ENCODE data around the gene NR6A1. TPM values are rescaled to one million over a fixed set of nuclear protein-coding genes. Genes with fewer than 3 reads are reported as not detected.

Gene NR6A1
- total RNA-seq, 2 experiments from 2014 or later: 0.82 to 1.1 TPM

GRCh38 chr9:124663046-124663961 lies 107.8 kb downstream of the NR6A1 start:
- intact Hi-C loops (cut with DNase I, micrococcal nuclease): no loop called here

DNA sequence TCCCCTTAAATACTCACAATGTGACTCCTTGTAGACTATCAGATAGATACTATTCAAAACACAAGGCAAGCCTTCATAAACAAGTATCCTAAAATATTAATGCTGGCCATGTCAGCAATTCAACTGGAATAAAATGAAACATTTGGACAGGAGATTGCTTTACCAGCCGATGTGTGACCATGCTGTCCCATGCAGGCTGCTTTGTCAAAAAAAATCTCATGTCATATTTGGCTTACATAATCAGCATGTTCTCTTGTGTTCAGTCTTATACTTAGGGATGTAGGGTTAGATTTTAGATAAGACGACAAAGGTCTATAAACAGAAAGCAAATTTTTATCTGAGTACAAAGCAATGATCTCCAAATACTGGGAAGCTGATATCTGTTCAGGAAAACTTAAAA lies 108.5 kb downstream of the NR6A1 start:
- CTCF ChIA-PET: interaction anchor here (1.0 kb wide), 1 partner anchor 50 kb away, joined by 3 read pairs; no protein-coding TSS in a partner anchor
- DNase-seq: no peak
- Mint-ChIP-seq H3K27me3 (peaks cover 2% of the 10 kb centered on the region), H3K27ac (no peak overlapping the region), H3K9me3 (ENCODE audit: low read depth) (no peaks in the 10 kb centered on the region), H3K4me3 (no peak overlapping the region), H3K36me3 (ENCODE audit: low read depth) (no peaks in the 10 kb centered on the region), H3K4me1 (peaks cover 15% of the 10 kb centered on the region)
- no peak for ATAC-seq
- POLR2A ChIA-PET: no interaction called here
- intact Hi-C loops (cut with DNase I, micrococcal nuclease): no loop called here

More at GRCh38 chr9:124663046-124663961, 107.8 kb downstream of the NR6A1 start:
- DNase-seq (no peak), ATAC-seq (no peak)
- no peak overlapping the region for H3K4me3 Mint-ChIP-seq
- ChIA-PET CTCF (interaction anchor here (0.6 kb wide), 2 partner anchors 17 to 46 kb away, joined by 3 to 4 read pairs; no protein-coding TSS in a partner anchor), POLR2A (no interaction called here)
- no peaks in the 10 kb centered on the region for H3K36me3 Mint-ChIP-seq (ENCODE audit: low read depth)
- no peaks in the 10 kb centered on the region for H3K9me3 Mint-ChIP-seq (ENCODE audit: low read depth)
- peaks cover 15% of the 10 kb centered on the region for H3K4me1 Mint-ChIP-seq
- no peak overlapping the region for H3K27ac Mint-ChIP-seq
- H3K27me3 Mint-ChIP-seq: peaks cover 2% of the 10 kb centered on the region

DNA sequence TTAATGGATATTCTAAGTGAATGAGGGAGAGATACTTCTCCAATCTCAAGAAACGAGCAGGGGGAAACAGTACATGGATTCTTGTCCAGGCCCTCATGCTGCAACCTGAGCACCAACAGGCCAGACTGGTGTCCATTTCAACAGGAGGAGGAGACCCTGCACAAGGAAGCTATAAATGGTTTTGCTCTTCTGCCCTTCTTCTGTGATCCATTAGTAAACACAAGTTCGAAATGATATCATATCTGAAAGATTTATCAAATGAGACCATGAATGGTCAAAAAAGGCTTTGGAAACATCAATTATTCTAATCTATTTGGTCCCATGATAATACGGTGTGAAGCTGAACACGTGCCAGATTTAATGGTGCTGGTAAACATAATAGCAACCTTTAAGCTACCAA lies 109.8 kb downstream of the NR6A1 start:
- H3K4me1 Mint-ChIP-seq: peaks cover 15% of the 10 kb centered on the region
- ChIA-PET POLR2A (interaction anchor here (1.0 kb wide), 1 partner anchor 7 kb away, joined by 3 read pairs; no protein-coding TSS in a partner anchor), CTCF (interaction anchor here (0.6 to 1.8 kb wide), 4 partner anchors 9 to 52 kb away, joined by 3 to 4 read pairs (median 3); no protein-coding TSS in a partner anchor)
- no peak overlapping the region for H3K27ac Mint-ChIP-seq
- DNase-seq (no peak), ATAC-seq (no peak)
- no peaks in the 10 kb centered on the region for H3K36me3 Mint-ChIP-seq (ENCODE audit: low read depth)
- no peak overlapping the region for H3K4me3 Mint-ChIP-seq
- H3K27me3 Mint-ChIP-seq: peaks cover 2% of the 10 kb centered on the region
- intact Hi-C loops (cut with DNase I, micrococcal nuclease): no loop called here
- H3K9me3 Mint-ChIP-seq (ENCODE audit: low read depth): no peaks in the 10 kb centered on the region

DNA sequence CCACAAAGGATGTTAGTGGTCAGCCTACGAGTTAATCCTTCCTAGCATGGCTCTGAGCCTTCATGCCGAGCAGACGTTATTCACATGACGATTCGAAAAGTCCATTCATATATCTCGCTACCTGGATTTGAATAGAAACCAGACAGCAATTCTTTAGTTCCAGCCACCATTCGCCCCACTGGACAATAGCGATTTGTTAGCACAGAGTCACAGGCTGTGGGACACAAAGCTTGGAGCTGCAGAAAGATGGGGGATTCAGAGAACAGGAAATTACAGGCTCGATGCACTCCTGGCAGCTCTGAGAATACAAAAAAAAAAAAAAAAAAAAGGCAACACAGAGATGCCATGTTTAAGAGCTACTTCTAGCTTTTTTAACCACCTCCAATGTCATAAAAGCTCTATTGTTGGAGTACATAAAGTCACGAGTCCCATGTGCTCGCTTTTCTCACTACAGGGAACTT lies 110.7 kb downstream of the NR6A1 start:
- no peak for ATAC-seq
- Mint-ChIP-seq H3K36me3 (ENCODE audit: low read depth) (no peaks in the 10 kb centered on the region), H3K27ac (peak overlapping the region; percentile 97), H3K4me3 (peak overlapping the region; percentile 95), H3K4me1 (peaks cover 15% of the 10 kb centered on the region), H3K27me3 (peaks cover 2% of the 10 kb centered on the region), H3K9me3 (ENCODE audit: low read depth) (no peaks in the 10 kb centered on the region)
- ChIA-PET POLR2A (interaction anchor here (0.5 to 1.0 kb wide), 2 partner anchors 8 to 217 kb away, joined by 3 read pairs; no protein-coding TSS in a partner anchor), CTCF (interaction anchor here (0.6 to 2.7 kb wide), 6 partner anchors 9 to 231 kb away, joined by 3 to 15 read pairs (median 4); no protein-coding TSS in a partner anchor)
- peak; percentile 20 for DNase-seq
- intact Hi-C loops (cut with DNase I, micrococcal nuclease): no loop called here

GRCh38 chr9:124659099-124659659 lies 111.9 kb downstream of the NR6A1 start:
- Mint-ChIP-seq H3K36me3 (ENCODE audit: low read depth) (no peaks in the 10 kb centered on the region), H3K9me3 (ENCODE audit: low read depth) (no peaks in the 10 kb centered on the region), H3K27ac (peak overlapping the region; percentile 97), H3K4me3 (peak overlapping the region; percentile 95), H3K27me3 (peaks cover 2% of the 10 kb centered on the region), H3K4me1 (peaks cover 15% of the 10 kb centered on the region)
- peak; percentile 34 for ATAC-seq
- ChIA-PET CTCF (interaction anchor here (0.5 to 2.7 kb wide), 8 partner anchors 42 to 1295 kb away, joined by 3 to 15 read pairs (median 4); no protein-coding TSS in a partner anchor), POLR2A (interaction anchor here (0.5 to 0.6 kb wide), 3 partner anchors 26 to 479 kb away, joined by 5 read pairs; no protein-coding TSS in a partner anchor)
- intact Hi-C loops (cut with DNase I, micrococcal nuclease): loop anchor here in 1 of 2 experiments (2.0 kb wide), 1 partner anchor 244 kb away; the partner anchor contains the start of gene PSMB7
- DNase-seq: peak; percentile 72

DNA sequence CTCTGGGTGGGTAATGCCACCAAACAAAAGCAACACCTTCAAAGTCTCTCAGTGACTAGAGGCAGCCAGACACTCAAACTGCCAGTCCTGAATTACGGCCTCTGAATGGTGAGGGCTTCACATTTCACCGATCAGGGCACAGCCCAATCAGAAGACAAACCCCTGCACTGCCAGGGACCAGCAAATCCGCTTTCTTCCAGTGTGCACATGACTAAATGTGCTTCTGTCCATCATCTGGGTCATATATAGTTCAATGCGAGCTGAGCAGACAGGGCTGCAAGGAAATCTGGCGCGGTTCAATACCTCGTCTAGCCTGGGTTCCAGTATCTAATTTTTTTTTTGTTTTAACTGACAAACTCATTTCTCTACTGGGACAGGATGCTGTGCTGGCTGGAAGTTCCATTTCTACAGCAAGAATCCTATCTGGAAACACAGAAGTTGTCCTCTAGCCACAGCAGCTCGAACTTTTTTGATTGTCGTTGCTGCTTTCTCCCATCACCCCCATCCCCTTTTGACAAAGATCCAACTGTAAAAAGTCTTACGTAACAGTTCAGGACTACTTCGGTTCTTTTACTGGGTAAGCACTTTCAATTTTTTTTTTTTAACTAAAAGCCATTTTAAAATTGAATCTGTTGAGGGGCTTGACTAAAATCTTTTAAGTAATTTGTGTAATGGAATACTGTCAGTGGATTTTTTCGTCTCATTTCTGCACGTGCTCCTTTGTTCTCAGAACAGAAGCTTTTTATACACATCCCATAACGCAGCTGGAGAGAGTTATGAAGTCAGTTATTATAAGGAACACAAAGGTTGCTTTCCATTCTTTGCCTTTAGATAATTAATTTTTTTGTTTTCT lies 112.7 kb downstream of the NR6A1 start:
- POLR2A ChIA-PET: interaction anchor here (0.5 to 0.6 kb wide), 3 partner anchors 26 to 243 kb away, joined by 4 to 5 read pairs (median 5); no protein-coding TSS in a partner anchor

GRCh38 chr9:124657516-124657915 lies 113.6 kb downstream of the NR6A1 start:
- POLR2A ChIA-PET: no interaction called here
- intact Hi-C loops (cut with DNase I, micrococcal nuclease): no loop called here

More for the DNA sequence above, 112.7 kb downstream of the NR6A1 start:
- Mint-ChIP-seq H3K27me3 (peaks cover 2% of the 10 kb centered on the region), H3K9me3 (ENCODE audit: low read depth) (no peaks in the 10 kb centered on the region), H3K27ac (peak overlapping the region; percentile 97), H3K4me3 (peak overlapping the region; percentile 95), H3K36me3 (ENCODE audit: low read depth) (no peaks in the 10 kb centered on the region), H3K4me1 (peaks cover 15% of the 10 kb centered on the region)
- CTCF ChIA-PET: interaction anchor here (0.6 to 2.7 kb wide), 6 partner anchors 41 to 291 kb away, joined by 3 to 15 read pairs (median 4); partner anchors contain the start of gene NR6A1
- peak; percentile 73 for DNase-seq
- intact Hi-C loops (cut with DNase I, micrococcal nuclease): loop anchor here in 1 of 2 experiments (1.0 to 2.0 kb wide), 2 partner anchors 113 to 244 kb away; partner anchors contain the start of genes NR6A1 and PSMB7
- ATAC-seq: peak; percentile 97

DNA sequence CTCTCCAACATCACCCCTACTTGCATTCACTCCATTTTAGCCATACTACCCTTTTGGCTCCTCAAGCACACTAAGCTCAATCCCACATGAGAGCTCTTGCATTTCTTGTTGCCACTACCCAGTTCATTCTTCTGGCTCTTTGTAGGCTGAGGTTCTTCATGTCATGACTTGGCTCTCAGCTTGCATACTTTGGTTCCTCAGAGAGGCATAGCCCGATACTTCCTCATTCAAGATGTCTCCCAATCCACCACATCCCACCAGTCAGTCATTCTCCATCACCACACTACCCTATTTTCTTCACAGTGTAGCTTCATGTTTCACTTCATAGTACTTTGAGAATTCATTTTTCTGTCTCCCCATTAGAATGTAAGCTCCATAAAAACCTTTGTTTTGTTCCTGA lies 116.7 kb downstream of the NR6A1 start:
- Mint-ChIP-seq H3K27me3 (no peaks in the 10 kb centered on the region), H3K4me3 (no peak overlapping the region)

More at GRCh38 chr9:124657516-124657915, 113.6 kb downstream of the NR6A1 start:
- no peak overlapping the region for H3K27ac Mint-ChIP-seq
- CTCF ChIA-PET: interaction anchor here (0.5 to 2.1 kb wide), 3 partner anchors 29 to 210 kb away, joined by 3 to 5 read pairs (median 3); partner anchors contain the start of gene NR6A1
- no peak overlapping the region for H3K4me3 Mint-ChIP-seq
- H3K27me3 Mint-ChIP-seq: peaks cover 2% of the 10 kb centered on the region
- peaks cover 15% of the 10 kb centered on the region for H3K4me1 Mint-ChIP-seq
- H3K36me3 Mint-ChIP-seq (ENCODE audit: low read depth): no peaks in the 10 kb centered on the region
- no peak for DNase-seq
- ATAC-seq: no peak
- no peaks in the 10 kb centered on the region for H3K9me3 Mint-ChIP-seq (ENCODE audit: low read depth)

DNA sequence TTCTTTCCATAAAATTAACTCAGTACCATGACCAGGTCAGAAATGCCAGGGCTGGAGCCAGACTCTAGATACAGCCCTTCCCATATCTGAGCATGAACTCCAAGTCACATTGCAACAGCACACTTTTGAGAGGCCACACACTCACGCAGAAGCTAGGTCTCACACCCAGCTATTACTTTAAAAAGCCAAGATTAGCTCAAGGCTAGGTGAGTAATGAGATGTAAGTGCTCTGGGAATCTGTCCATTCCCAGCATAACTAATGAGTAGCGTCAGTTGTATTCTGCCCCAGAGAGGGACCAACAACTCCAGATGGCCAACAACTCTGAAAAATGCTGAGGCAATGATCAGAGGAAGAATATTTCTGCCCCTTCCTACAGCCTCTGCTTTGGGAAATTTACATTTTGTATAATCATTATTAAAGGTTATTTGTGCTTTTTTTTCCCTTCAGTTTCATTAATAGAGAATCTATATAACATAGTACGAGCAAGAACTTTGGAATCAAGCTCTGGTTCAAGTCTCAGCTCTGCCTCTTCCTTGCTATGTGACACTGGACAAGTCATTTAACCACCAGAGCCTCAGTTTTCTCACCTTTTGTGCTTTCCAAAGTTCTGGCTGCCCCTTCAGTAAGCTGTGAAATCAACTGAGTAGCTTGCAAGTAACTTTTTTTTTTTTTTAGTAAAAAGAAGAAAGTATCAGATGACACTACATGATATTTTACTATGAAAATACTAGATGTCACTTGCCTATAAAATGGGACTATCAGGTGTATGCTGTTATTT lies 118.3 kb downstream of the NR6A1 start:
- ChIA-PET CTCF (interaction anchor here (0.6 to 0.7 kb wide), 3 partner anchors 35 to 722 kb away, joined by 3 to 4 read pairs (median 3); no protein-coding TSS in a partner anchor), POLR2A (interaction anchor here (0.6 kb wide), 1 partner anchor 66 kb away, joined by 6 read pairs; no protein-coding TSS in a partner anchor)
- ATAC-seq: no peak
- Mint-ChIP-seq H3K27ac (no peak overlapping the region), H3K36me3 (ENCODE audit: low read depth) (no peaks in the 10 kb centered on the region), H3K4me1 (no peaks in the 10 kb centered on the region), H3K4me3 (no peak overlapping the region), H3K9me3 (ENCODE audit: low read depth) (no peaks in the 10 kb centered on the region), H3K27me3 (peaks cover 1% of the 10 kb centered on the region)
- DNase-seq: no peak
- intact Hi-C loops (cut with DNase I, micrococcal nuclease): no loop called here

More for the DNA sequence above, 116.7 kb downstream of the NR6A1 start:
- Mint-ChIP-seq H3K9me3 (ENCODE audit: low read depth) (no peaks in the 10 kb centered on the region), H3K27ac (no peak overlapping the region), H3K36me3 (ENCODE audit: low read depth) (no peaks in the 10 kb centered on the region), H3K4me1 (peaks cover 7% of the 10 kb centered on the region)
- DNase-seq (no peak), ATAC-seq (no peak)
- ChIA-PET POLR2A (interaction anchor here (0.6 kb wide), 1 partner anchor 20 kb away, joined by 3 read pairs; no protein-coding TSS in a partner anchor), CTCF (interaction anchor here (1.1 kb wide), 1 partner anchor 50 kb away, joined by 5 read pairs; no protein-coding TSS in a partner anchor)
- intact Hi-C loops (cut with DNase I, micrococcal nuclease): no loop called here

All from activated CD4-positive, alpha-beta T cell treated with anti-CD3 and anti-CD28 coated beads for 36 hours (primary cell).